PFSK-1 (cell line): ENCODE measurements around the gene LSMEM2.

ENCODE experiments used
- FOXP2 ChIP-seq: optimal IDR thresholded peaks from 2 replicates; pipeline ENCODE3; 2011; ENCODE audit warnings: borderline replicate concordance, control low read depth, inconsistent platforms; ENCODE audit not compliant: insufficient read depth; ENCODE audit errors: extremely low read length, extremely low read depth
- POLR2AphosphoS5 ChIP-seq: IDR thresholded peaks from 2 replicates; pipeline ENCODE4 v1.6.1; 2012; ENCODE audit warnings: low read depth, mild to moderate bottlenecking, control low read depth, low read length, moderate library complexity
- REST ChIP-seq, 2 experiments: IDR thresholded peaks; 2 replicates each; pipeline versions ENCODE4 v1.6.1 to v1.8.0; 2011 to 2012; ENCODE audit warnings: low read depth in 2 of 2, low read length in 2 of 2, control low read depth in 1 of 2, inconsistent platforms in 1 of 2, mild to moderate bottlenecking in 1 of 2, moderate library complexity in 1 of 2; ENCODE audit not compliant: insufficient read depth in 1 of 2
- SIN3A ChIP-seq: IDR thresholded peaks from 2 replicates; pipeline ENCODE4 v1.6.1; 2012; ENCODE audit warnings: mild to moderate bottlenecking, low read length, moderate library complexity, borderline replicate concordance; ENCODE audit not compliant: insufficient read depth
- TAF1 ChIP-seq: IDR thresholded peaks from 2 replicates; pipeline ENCODE4 v1.6.1; 2012; ENCODE audit warnings: low read length, control low read depth, borderline replicate concordance; ENCODE audit not compliant: insufficient read depth

The LSMEM2 gene

GRCh38 chr3:50263478-50264382 is 15.2 kb upstream of the LSMEM2 start:
- TF ChIP-seq TAF1 = no peak
- TF ChIP-seq FOXP2 = no peak
- TF ChIP-seq SIN3A = no peak
- no peak for TF ChIP-seq POLR2AphosphoS5
- TF ChIP-seq REST (IDR thresholded peaks at IDR 0.05; ENCODE audit: insufficient read depth in 1 of 2, low read depth in 2 of 2, low read length in 2 of 2) = no peak

GRCh38 chr3:50264383-50264963 is 14.4 kb upstream of the LSMEM2 start:
- TF ChIP-seq TAF1 = no peak
- no peak for TF ChIP-seq FOXP2
- no peak for TF ChIP-seq POLR2AphosphoS5
- TF ChIP-seq REST (IDR thresholded peaks at IDR 0.05; ENCODE audit: insufficient read depth in 1 of 2, low read depth in 2 of 2, low read length in 2 of 2) = no peak
- no peak for TF ChIP-seq SIN3A

- no peak for TF ChIP-seq REST (IDR thresholded peaks at IDR 0.05; ENCODE audit: insufficient read depth in 1 of 2, low read depth in 2 of 2, low read length in 2 of 2)
- TF ChIP-seq FOXP2 = no peak
- TF ChIP-seq SIN3A = no peak
- no peak for TF ChIP-seq TAF1
- no peak for TF ChIP-seq POLR2AphosphoS5
These were observed 13.9 kb upstream of the LSMEM2 start for GRCh38 chr3:50264964-50265485.

- no peak for TF ChIP-seq REST (IDR thresholded peaks at IDR 0.05; ENCODE audit: insufficient read depth in 1 of 2, low read depth in 2 of 2, low read length in 2 of 2)
- TF ChIP-seq TAF1 = no peak
- no peak for TF ChIP-seq FOXP2
- no peak for TF ChIP-seq SIN3A
- TF ChIP-seq POLR2AphosphoS5 = no peak
These were observed 13.3 kb upstream of the LSMEM2 start for GRCh38 chr3:50265571-50265970.
